ENCODE data around the gene NIT2.
A peak's percentile ranks its signal among the peaks of the same experiment; 100 is the strongest.
"Not testable (repeated sequence)": the region's sequence is repeated elsewhere in the genome, so short reads cannot be mapped to it uniquely, and the experiment has no call there.

Gene NIT2

GRCh38 chr3:100334488-100335351, at the start of gene NIT2:
Gene NIT2, plus strand, starts transcription at chr3:100334757. Its CDS starts 35 bp downstream, at chr3:100334792.
- peak; percentile 82 for DNase-seq (ENCODE audit: low read depth)

GRCh38 chr3:100288288-100288894, 46.2 kb upstream of the NIT2 start:
- no peak for DNase-seq (ENCODE audit: low read depth)

- peak; percentile 31 for DNase-seq (ENCODE audit: low read depth)
These were observed 45.2 kb upstream of the NIT2 start for GRCh38 chr3:100289339-100289738.

- no peak for DNase-seq (ENCODE audit: low read depth)
These were observed 39.5 kb upstream of the NIT2 start for GRCh38 chr3:100295089-100295488.

- peak; percentile 52 for DNase-seq (ENCODE audit: low read depth)
These were observed 36.8 kb upstream of the NIT2 start for GRCh38 chr3:100297784-100298183.

GRCh38 chr3:100299016-100299415, 35.5 kb upstream of the NIT2 start:
- no peak for DNase-seq (ENCODE audit: low read depth)

GRCh38 chr3:100306695-100307094, 27.9 kb upstream of the NIT2 start:
- DNase-seq (ENCODE audit: low read depth) = no peak

GRCh38 chr3:100310355-100310965, 24.1 kb upstream of the NIT2 start:
- DNase-seq (ENCODE audit: low read depth) = no peak

- no peak for DNase-seq (ENCODE audit: low read depth)
These were observed 23.5 kb upstream of the NIT2 start for GRCh38 chr3:100311011-100311410.

GRCh38 chr3:100316641-100317069, 17.9 kb upstream of the NIT2 start:
- peak; percentile 74 for DNase-seq (ENCODE audit: low read depth)

GRCh38 chr3:100317912-100318311, 16.6 kb upstream of the NIT2 start:
- no peak for DNase-seq (ENCODE audit: low read depth)

GRCh38 chr3:100319951-100320350, 14.6 kb upstream of the NIT2 start:
- no peak for DNase-seq (ENCODE audit: low read depth)

- no peak for DNase-seq (ENCODE audit: low read depth)
These were observed 10.5 kb upstream of the NIT2 start for GRCh38 chr3:100324044-100324443.

- DNase-seq (ENCODE audit: low read depth) = peak; percentile 40
These were observed 8.7 kb upstream of the NIT2 start for GRCh38 chr3:100325827-100326226.

- not testable (repeated sequence) for DNase-seq (ENCODE audit: low read depth)
These were observed 7.2 kb upstream of the NIT2 start for GRCh38 chr3:100327377-100327776.

GRCh38 chr3:100329800-100330489, 4.6 kb upstream of the NIT2 start:
- DNase-seq (ENCODE audit: low read depth) = no peak

GRCh38 chr3:100330651-100331050, 3.9 kb upstream of the NIT2 start:
- DNase-seq (ENCODE audit: low read depth) = no peak

- no peak for DNase-seq (ENCODE audit: low read depth)
These were observed 2.9 kb upstream of the NIT2 start for GRCh38 chr3:100331660-100332059.

- DNase-seq (ENCODE audit: low read depth) = no peak
These were observed 1.5 kb upstream of the NIT2 start for GRCh38 chr3:100333051-100333450.

- no peak for DNase-seq (ENCODE audit: low read depth)
These were observed 528 bp upstream of the NIT2 start for GRCh38 chr3:100333970-100334487.

- peak; percentile 27 for DNase-seq (ENCODE audit: low read depth)
These were observed 877 bp downstream of the NIT2 start for GRCh38 chr3:100335434-100335833.

GRCh38 chr3:100336229-100336628, 1.7 kb downstream of the NIT2 start:
- not testable (repeated sequence) for DNase-seq (ENCODE audit: low read depth)

Measured in iris pigment epithelial cell (primary cell).